Activated naive CD4-positive, alpha-beta T cell treated with anti-CD3 and anti-CD28 coated beads for 36 hours (primary cell): ENCODE results near the gene TMEM231. TPM values are rescaled to one million over a fixed set of nuclear protein-coding genes. Genes with fewer than 3 reads are reported as not detected.

Experiments
- CTCF ChIA-PET: fragments of 350-600 bp; sonication (Branson Sonifier 250); formaldehyde crosslinking; loops from one replicate; lab custom pipeline; 2021; ENCODE audit warnings: antibody characterized with exemption; lab: Charles Lee
- DNase-seq: peaks from one replicate; pipeline ENCODE4 v3.0.0-alpha.2; 2020
- H3K27ac Mint-ChIP-seq: one replicate; pipeline ENCODE4 v1.8.0; 2021; ENCODE audit warnings: mild to moderate bottlenecking, mixed read lengths
- H3K27me3 Mint-ChIP-seq: one replicate; pipeline ENCODE4 v1.8.0; 2021; ENCODE audit warnings: low read depth, mixed read lengths
- H3K36me3 Mint-ChIP-seq: one replicate; pipeline ENCODE4 v1.8.0; 2021; ENCODE audit warnings: low read depth, mixed read lengths
- H3K4me1 Mint-ChIP-seq: one replicate; pipeline ENCODE4 v1.8.0; 2021; ENCODE audit warnings: low read depth, mixed read lengths
- H3K4me3 Mint-ChIP-seq: one replicate; pipeline ENCODE4 v1.8.0; 2021; ENCODE audit warnings: mild to moderate bottlenecking, moderate library complexity, mixed read lengths
- H3K9me3 Mint-ChIP-seq: one replicate; pipeline ENCODE4 v1.8.0; 2021; ENCODE audit warnings: mixed read lengths
- intact Hi-C: fragments of 100-400 bp; cut with micrococcal nuclease; formaldehyde crosslinking; loops from one replicate; pipeline ENCODE4 v1.15.1; 2023
- total RNA-seq, 2 experiments: library from RNA; stranded (reverse); gene quantifications; one replicate each; pipeline ENCODE4 v1.2.3, GENCODE V29; 2021

TMEM231 gene
- total RNA-seq, 2 experiments from 2014 or later, result 4.5 to 5.4 TPM

DNA sequence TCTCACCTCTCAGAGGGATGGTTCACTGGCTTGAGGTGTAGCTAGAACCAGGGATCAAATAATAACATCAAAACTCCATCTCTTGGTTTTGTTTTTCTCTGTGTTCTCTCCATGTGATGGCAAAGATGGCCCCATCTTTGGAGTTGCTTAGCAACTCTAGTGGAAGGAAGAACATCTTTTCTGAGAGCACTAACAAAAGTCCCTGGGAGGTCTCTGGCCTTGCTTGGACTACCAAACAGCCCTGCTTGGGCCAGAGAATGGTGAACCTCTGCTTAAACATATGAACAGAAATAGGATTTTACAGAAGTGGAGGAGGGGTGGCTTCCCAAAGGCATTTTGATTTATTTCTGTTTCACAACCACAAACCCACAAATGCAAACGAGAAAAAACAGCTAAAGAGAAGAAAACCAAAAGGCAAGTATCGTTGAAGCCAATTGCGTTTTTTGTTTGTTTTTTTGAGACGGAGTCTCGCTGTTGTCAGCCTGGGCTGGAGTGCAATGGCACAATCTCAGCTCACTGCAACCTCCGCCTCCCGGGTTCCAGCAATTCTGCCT, 23.3 kb upstream of the TMEM231 start:
- H3K4me1 Mint-ChIP-seq, result peaks cover 16% of the 10 kb centered on the region
- no peak overlapping the region for H3K27ac Mint-ChIP-seq
- CTCF ChIA-PET, result no interaction called here
- intact Hi-C loops, result no loop called here
- H3K36me3 Mint-ChIP-seq, result peaks cover 9% of the 10 kb centered on the region
- no peaks in the 10 kb centered on the region for H3K9me3 Mint-ChIP-seq
- DNase-seq, result no peak
- H3K27me3 Mint-ChIP-seq, result no peaks in the 10 kb centered on the region
- no peak overlapping the region for H3K4me3 Mint-ChIP-seq

DNA sequence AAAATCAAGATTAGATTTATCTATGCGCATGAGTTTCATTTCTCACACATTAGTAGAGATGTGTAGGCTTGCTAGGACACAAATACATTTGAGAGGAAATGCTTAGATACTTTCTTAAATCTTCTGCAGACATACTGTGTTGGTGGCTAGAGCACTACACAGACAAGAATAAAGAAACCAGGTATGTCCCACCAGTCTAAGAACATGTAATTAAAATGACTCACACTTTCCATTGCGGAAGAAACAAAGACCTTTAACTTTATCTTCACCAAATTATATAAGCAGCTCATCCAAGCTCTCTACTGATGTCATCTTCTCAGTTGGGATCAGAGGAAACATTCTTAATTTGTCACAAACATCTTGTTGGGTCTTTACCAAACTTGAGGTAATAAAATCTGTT, 22.7 kb upstream of the TMEM231 start:
- intact Hi-C loops, result no loop called here
- Mint-ChIP-seq H3K4me3 (no peak overlapping the region), H3K27ac (peak overlapping the region; percentile 36), H3K4me1 (peaks cover 16% of the 10 kb centered on the region), H3K27me3 (no peaks in the 10 kb centered on the region), H3K36me3 (peaks cover 9% of the 10 kb centered on the region), H3K9me3 (no peaks in the 10 kb centered on the region)
- DNase-seq, result no peak
- CTCF ChIA-PET, result no interaction called here

DNA sequence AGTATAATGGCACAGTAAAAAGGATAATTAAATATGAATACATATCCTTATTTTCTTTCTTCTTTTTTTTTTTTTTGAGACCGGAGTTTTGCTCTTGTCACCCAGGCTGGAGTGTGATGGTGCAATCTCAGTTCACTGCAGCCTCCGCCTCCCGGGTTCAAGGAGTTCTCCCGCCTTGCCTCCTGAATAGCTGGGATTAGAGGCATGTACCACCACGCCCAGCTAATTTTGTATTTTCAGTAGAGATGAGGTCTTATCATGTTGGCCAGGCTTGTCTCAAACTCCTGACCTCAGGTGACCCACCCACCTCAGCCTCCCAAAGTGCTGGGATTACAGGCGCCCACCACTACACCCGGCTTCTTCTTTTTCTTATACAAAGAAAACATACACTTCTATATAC, 22.2 kb upstream of the TMEM231 start:
- Mint-ChIP-seq H3K4me3 (no peak overlapping the region), H3K4me1 (peaks cover 18% of the 10 kb centered on the region), H3K27me3 (no peaks in the 10 kb centered on the region), H3K27ac (peak overlapping the region; percentile 36), H3K36me3 (peaks cover 9% of the 10 kb centered on the region), H3K9me3 (no peaks in the 10 kb centered on the region)
- no peak for DNase-seq
- intact Hi-C loops, result no loop called here
- CTCF ChIA-PET, result no interaction called here

DNA sequence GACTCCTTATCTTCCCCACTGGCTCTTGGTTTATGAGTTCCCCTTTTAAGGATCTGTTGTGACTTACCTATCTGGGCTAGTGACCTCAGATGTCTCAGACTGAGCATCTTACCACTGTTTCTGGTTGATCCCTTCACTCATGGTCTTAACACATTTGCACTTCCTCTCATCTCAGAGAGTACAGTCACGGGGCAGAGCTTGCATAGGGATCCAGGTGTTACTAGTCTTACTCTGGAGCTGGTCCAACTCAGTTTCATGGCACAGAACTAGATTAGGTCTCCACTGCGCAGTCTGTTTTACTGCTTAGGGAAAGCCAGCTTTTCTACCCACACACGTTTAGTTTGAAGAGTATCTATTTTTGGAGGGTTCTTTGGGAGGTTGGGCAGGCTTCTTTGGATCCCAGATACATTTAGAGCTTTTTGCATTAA, 20.3 kb upstream of the TMEM231 start:
- H3K27ac Mint-ChIP-seq, result peak overlapping the region; percentile 33
- intact Hi-C loops, result no loop called here
- CTCF ChIA-PET, result interaction anchor here (1.4 to 1.6 kb wide), 3 partner anchors 9 to 188 kb away, joined by 4 read pairs; no protein-coding TSS in a partner anchor
- no peaks in the 10 kb centered on the region for H3K9me3 Mint-ChIP-seq
- H3K4me1 Mint-ChIP-seq, result peaks cover 20% of the 10 kb centered on the region
- H3K27me3 Mint-ChIP-seq, result no peaks in the 10 kb centered on the region
- peaks cover 10% of the 10 kb centered on the region for H3K36me3 Mint-ChIP-seq
- DNase-seq, result no peak
- H3K4me3 Mint-ChIP-seq, result no peak overlapping the region

DNA sequence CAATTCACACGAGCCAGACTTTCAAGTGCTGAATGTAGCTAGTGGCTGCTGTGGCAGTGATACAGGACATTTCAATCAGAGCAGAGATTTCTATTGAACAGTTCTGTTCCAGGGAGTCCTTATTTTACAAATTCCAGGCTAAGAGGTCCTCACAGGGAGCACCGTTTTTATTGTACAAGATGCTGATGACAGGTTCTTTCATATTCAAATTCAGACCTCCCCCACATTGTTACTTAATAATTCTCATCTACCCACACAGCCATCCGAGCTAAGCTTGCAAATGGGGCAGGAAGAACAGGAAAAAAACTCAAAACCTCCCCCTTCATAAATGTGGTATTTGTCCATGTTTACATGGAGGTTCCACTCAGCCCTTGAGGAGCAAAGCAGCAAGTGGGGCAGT, 19.9 kb upstream of the TMEM231 start:
- no peaks in the 10 kb centered on the region for H3K9me3 Mint-ChIP-seq
- CTCF ChIA-PET, result interaction anchor here (0.8 to 1.6 kb wide), 4 partner anchors 8 to 188 kb away, joined by 3 to 4 read pairs (median 4); no protein-coding TSS in a partner anchor
- H3K4me1 Mint-ChIP-seq, result peaks cover 24% of the 10 kb centered on the region
- no peak overlapping the region for H3K4me3 Mint-ChIP-seq
- H3K27me3 Mint-ChIP-seq, result no peaks in the 10 kb centered on the region
- intact Hi-C loops, result no loop called here
- H3K36me3 Mint-ChIP-seq, result peaks cover 13% of the 10 kb centered on the region
- H3K27ac Mint-ChIP-seq, result peak overlapping the region; percentile 33
- DNase-seq, result no peak

DNA sequence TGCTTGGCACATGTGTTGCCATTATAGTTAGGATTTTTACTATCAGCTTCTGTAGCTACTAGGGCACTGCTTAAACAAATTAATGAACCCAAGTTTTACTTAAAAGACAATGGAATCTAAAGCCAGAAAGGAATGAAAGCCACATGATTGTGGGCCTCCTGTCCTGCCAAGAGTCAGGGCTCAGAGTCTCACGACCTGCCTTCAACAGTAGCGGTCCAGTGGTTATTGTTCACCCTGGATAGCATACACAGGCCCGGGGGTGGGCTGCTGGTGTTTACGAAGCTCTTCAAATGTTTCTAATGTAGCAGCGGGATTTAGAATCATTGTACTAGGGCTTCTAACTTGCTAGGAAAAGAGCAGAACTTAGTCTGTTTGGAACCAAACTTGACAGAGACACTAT, 17.9 kb upstream of the TMEM231 start:
- CTCF ChIA-PET, result interaction anchor here (0.6 to 1.1 kb wide), 3 partner anchors 10 to 109 kb away, joined by 3 to 4 read pairs (median 4); no protein-coding TSS in a partner anchor
- peaks cover 27% of the 10 kb centered on the region for H3K4me1 Mint-ChIP-seq
- DNase-seq, result no peak
- no peaks in the 10 kb centered on the region for H3K27me3 Mint-ChIP-seq
- no peak overlapping the region for H3K27ac Mint-ChIP-seq
- H3K36me3 Mint-ChIP-seq, result peaks cover 13% of the 10 kb centered on the region
- H3K4me3 Mint-ChIP-seq, result no peak overlapping the region
- intact Hi-C loops, result no loop called here
- no peaks in the 10 kb centered on the region for H3K9me3 Mint-ChIP-seq

DNA sequence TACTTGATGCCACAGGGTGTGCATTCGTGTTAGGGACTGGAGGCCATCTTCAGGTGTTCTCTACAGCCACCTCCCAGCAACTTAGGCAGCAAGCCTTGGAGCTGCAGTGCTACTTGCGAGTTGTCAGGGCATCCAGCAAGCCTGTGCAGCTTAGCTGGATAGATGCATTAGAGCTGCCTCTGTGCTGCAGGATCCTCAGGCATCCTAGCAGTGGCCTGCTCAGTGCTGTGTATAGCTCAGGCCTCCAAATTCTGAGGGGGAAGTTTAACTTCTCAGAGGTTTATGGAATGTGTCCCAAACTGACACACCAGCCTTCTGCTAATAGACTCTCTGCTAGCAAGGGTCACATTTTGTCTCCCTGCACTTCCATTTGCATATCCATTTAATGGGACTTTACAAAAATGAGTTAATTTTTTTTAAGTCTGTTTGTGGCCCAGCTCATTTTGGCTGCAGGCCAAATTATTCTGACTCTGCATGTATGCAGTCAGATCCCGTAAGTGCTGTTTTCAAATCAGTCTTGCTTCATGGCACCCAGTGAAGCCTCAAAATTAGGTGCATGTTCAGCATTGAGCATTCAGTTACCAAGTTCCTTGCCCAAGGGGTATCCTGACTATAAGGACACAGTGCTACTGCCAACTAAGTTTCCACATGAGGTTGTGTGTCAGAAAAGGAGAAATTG, 17.0 kb upstream of the TMEM231 start:
- CTCF ChIA-PET, result interaction anchor here (0.8 kb wide), 1 partner anchor 207 kb away, joined by 3 read pairs; no protein-coding TSS in a partner anchor
- DNase-seq, result no peak
- peaks cover 12% of the 10 kb centered on the region for H3K36me3 Mint-ChIP-seq
- no peaks in the 10 kb centered on the region for H3K27me3 Mint-ChIP-seq
- H3K4me1 Mint-ChIP-seq, result peaks cover 26% of the 10 kb centered on the region
- no peak overlapping the region for H3K27ac Mint-ChIP-seq
- intact Hi-C loops, result no loop called here
- H3K9me3 Mint-ChIP-seq, result no peaks in the 10 kb centered on the region
- no peak overlapping the region for H3K4me3 Mint-ChIP-seq

DNA sequence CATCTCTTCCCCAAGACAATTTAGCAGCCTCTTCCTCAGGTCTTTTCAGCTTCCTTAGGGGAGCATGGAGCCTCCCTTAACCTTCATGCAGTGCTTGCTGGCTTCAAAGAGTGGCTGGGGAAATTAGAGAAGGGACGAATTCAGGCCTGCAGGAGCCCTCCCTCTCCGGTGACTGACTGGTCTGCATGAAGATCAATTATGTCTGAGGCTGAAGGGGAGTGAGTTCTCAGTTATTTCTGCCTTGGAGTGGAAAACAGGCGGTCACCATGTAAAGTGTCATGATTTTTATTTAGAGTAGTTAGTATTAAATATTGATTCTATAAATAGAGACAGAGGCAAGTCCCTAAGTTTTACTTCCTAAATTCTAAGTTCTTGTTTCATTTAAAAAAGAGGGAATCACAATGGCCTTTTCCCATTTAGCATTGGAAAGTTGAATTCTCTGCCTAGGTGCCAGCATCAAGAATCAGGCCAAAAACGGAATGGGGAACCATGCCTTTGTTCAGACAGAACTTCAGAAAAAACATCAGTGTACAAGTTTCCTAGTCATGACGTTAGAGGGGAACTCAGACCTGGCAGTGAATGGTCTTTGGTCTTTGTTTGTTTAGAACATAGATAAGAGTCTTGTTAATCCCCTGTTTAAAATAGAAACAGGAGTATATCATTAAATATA, 14.5 kb upstream of the TMEM231 start:
- Mint-ChIP-seq H3K27ac (peak overlapping the region; percentile 36), H3K9me3 (no peaks in the 10 kb centered on the region), H3K27me3 (no peaks in the 10 kb centered on the region), H3K36me3 (peaks cover 12% of the 10 kb centered on the region), H3K4me3 (no peak overlapping the region), H3K4me1 (peaks cover 37% of the 10 kb centered on the region)
- CTCF ChIA-PET, result no interaction called here
- intact Hi-C loops, result no loop called here
- no peak for DNase-seq

DNA sequence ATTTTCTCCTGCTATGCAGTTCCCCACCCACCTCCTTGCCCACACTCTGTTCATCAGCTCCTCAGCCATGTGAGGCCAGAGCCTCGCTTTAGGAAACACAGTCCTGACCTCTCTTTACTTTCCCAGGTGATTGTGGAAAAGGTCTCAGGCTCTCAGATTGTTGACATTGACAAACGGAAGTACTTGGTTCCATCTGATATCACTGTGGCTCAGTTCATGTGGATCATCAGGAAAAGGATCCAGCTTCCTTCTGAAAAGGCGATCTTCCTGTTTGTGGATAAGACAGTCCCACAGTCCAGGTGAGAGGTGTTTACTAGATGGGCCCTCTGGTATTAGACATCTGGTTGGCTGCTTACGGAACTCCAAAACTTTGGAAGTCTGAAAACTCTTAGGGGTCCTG, 11.9 kb upstream of the TMEM231 start:
- intact Hi-C loops, result loop anchor here (10.0 kb wide), 1 partner anchor 553 kb away; no protein-coding TSS in a partner anchor
- Mint-ChIP-seq H3K36me3 (peaks cover 12% of the 10 kb centered on the region), H3K9me3 (no peaks in the 10 kb centered on the region), H3K27ac (no peak overlapping the region), H3K4me1 (peaks cover 41% of the 10 kb centered on the region), H3K27me3 (peaks cover 3% of the 10 kb centered on the region), H3K4me3 (peak overlapping the region; percentile 98)
- CTCF ChIA-PET, result interaction anchor here (0.7 to 1.4 kb wide), 3 partner anchors 8 to 334 kb away, joined by 3 to 5 read pairs (median 4); no protein-coding TSS in a partner anchor
- no peak for DNase-seq

DNA sequence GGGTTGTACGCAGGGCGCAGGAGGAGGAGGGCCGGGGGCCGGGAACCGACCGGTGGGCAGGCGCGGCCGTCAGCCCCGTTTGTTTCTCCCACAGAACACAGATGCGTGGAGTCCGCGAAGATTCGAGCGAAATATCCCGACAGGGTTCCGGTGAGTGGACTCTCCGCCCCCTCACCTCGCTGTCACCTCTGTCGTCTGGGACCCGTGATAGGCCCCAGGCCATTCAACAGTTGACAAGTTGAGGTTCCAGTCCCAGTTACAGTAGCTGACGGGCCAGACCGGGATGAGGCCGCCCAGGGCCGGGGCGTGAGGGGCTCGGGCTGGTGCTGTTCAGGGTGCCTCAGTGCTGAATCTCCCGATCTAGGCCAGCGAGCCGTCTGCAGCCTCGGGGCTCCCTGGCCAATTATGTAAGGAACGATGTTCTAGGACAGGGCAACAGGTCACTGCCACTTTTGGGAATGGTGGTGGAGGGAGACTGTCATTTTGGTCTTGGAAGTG, 10.8 kb upstream of the TMEM231 start:
- H3K4me1 Mint-ChIP-seq, result peaks cover 41% of the 10 kb centered on the region
- H3K4me3 Mint-ChIP-seq, result peak overlapping the region; percentile 98
- CTCF ChIA-PET, result interaction anchor here (2.7 kb wide), 1 partner anchor 101 kb away, joined by 13 read pairs; the partner anchor contains the start of gene TMEM170A
- peaks cover 3% of the 10 kb centered on the region for H3K27me3 Mint-ChIP-seq
- no peak overlapping the region for H3K27ac Mint-ChIP-seq
- H3K36me3 Mint-ChIP-seq, result peaks cover 12% of the 10 kb centered on the region
- no peaks in the 10 kb centered on the region for H3K9me3 Mint-ChIP-seq
- intact Hi-C loops, result loop anchor here (1.0 to 10.0 kb wide), 6 partner anchors 27 to 1623 kb away; partner anchors contain the start of genes CFDP1, KARS1 and TERF2IP
- peak; percentile 42 for DNase-seq

DNA sequence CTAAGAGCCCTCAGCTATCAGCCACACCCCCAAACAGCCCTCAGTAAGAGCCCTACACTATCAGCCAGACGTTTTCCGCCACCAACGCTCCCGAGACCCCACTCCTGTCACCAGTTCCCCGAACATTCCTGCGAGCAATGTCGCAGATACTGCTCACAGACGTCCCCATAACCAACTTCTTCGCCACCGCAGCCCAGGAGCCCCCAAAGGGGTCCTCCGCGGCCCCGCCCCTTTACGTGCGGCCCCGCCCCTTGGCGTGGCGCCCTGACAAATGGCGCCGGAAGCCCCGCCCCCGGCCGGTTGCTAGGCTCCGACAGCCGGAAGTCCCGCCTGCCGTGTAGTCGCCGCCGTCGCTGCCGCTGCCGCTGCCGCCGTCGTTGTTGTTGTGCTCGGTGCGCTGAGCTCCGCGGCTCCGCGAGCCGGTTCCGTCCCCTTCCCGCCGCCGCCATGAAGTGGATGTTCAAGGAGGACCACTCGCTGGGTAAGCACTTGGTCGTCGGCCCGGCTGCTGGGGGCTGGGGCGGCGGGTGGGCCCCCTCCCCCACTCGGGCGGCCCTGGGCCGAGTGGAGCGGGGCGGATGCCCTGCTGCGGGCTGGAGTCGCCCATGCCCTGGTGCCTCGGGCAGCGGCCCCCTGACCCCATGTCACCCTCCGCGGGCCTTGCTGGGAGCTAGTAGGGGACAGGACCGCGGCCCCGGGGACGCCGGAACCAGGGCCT, 10.1 kb upstream of the TMEM231 start, which contains the start of gene GABARAPL2:
GABARAPL2 (plus strand) TSS at position 340 of the 718 bp plus-strand sequence; CDS start at position 448, 108 bp downstream.
- CTCF ChIA-PET, result interaction anchor here (1.4 to 2.7 kb wide), 3 partner anchors 55 to 101 kb away, joined by 4 to 13 read pairs (median 12); partner anchors contain the start of genes KARS1, TERF2IP and TMEM170A
- Mint-ChIP-seq H3K4me1 (peaks cover 38% of the 10 kb centered on the region), H3K4me3 (peak within 1 kb of the TSS; percentile 98)

More for the DNA sequence above, 10.1 kb upstream of the TMEM231 start, which contains the start of gene GABARAPL2:
- intact Hi-C loops, result loop anchor here (1.0 to 10.0 kb wide), 6 partner anchors 28 to 1624 kb away; partner anchors contain the start of genes CFDP1, KARS1 and TERF2IP
- no peaks in the 10 kb centered on the region for H3K9me3 Mint-ChIP-seq
- DNase-seq, result peak; percentile 89
- peak within 1 kb of the TSS; percentile 94 for H3K27ac Mint-ChIP-seq
- H3K27me3 Mint-ChIP-seq, result peaks cover 3% of the 10 kb centered on the region
- H3K36me3 Mint-ChIP-seq, result peaks cover 9% of the 10 kb centered on the region
